Fibroblast of the aortic adventitia (primary cell): ENCODE results near the gene TGFB2. TPM values are rescaled to one million over a fixed set of nuclear protein-coding genes. Genes with fewer than 3 reads are reported as not detected.

Experiments
- DNase-seq: peaks from one replicate; pipeline ENCODE4 v3.0.0-alpha.2; 2010; ENCODE audit warnings: low read depth
- H3K4me3 ChIP-seq: 2 replicates; pipeline ENCODE4 v1.5.1; 2011; ENCODE audit warnings: low read depth, mild to moderate bottlenecking, control low read depth, low read length, moderate library complexity
- total RNA-seq: library from RNA; depleted of rRNA; stranded (reverse); fragments of >200 nt; gene quantifications from 2 replicates; pipeline ENCODE4 v1.2.3, GENCODE V29; 2012; ENCODE audit warnings: low replicate concordance
- TF ChIP-seq, protein P1 (sequence below): IDR thresholded peaks from 2 replicates; pipeline ENCODE4 v1.5.1; 2011; ENCODE audit warnings: mild to moderate bottlenecking, low read length, control low read depth, inconsistent platforms; ENCODE audit not compliant: insufficient read depth

Gene TGFB2
- total RNA-seq, 1 donor: 13.5 TPM

DNA sequence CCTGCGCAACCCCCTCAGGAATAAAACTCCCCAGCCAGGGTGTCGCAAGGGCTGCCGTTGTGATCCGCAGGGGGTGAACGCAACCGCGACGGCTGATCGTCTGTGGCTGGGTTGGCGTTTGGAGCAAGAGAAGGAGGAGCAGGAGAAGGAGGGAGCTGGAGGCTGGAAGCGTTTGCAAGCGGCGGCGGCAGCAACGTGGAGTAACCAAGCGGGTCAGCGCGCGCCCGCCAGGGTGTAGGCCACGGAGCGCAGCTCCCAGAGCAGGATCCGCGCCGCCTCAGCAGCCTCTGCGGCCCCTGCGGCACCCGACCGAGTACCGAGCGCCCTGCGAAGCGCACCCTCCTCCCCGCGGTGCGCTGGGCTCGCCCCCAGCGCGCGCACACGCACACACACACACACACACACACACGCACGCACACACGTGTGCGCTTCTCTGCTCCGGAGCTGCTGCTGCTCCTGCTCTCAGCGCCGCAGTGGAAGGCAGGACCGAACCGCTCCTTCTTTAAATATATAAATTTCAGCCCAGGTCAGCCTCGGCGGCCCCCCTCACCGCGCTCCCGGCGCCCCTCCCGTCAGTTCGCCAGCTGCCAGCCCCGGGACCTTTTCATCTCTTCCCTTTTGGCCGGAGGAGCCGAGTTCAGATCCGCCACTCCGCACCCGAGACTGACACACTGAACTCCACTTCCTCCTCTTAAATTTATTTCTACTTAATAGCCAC lies 696 bp downstream of the TGFB2 start:
- peak; percentile 79 for DNase-seq
- H3K4me3 ChIP-seq: peak overlapping the region; percentile 82
- TF ChIP-seq, protein P1, sequence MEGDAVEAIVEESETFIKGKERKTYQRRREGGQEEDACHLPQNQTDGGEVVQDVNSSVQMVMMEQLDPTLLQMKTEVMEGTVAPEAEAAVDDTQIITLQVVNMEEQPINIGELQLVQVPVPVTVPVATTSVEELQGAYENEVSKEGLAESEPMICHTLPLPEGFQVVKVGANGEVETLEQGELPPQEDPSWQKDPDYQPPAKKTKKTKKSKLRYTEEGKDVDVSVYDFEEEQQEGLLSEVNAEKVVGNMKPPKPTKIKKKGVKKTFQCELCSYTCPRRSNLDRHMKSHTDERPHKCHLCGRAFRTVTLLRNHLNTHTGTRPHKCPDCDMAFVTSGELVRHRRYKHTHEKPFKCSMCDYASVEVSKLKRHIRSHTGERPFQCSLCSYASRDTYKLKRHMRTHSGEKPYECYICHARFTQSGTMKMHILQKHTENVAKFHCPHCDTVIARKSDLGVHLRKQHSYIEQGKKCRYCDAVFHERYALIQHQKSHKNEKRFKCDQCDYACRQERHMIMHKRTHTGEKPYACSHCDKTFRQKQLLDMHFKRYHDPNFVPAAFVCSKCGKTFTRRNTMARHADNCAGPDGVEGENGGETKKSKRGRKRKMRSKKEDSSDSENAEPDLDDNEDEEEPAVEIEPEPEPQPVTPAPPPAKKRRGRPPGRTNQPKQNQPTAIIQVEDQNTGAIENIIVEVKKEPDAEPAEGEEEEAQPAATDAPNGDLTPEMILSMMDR: no peak

DNA sequence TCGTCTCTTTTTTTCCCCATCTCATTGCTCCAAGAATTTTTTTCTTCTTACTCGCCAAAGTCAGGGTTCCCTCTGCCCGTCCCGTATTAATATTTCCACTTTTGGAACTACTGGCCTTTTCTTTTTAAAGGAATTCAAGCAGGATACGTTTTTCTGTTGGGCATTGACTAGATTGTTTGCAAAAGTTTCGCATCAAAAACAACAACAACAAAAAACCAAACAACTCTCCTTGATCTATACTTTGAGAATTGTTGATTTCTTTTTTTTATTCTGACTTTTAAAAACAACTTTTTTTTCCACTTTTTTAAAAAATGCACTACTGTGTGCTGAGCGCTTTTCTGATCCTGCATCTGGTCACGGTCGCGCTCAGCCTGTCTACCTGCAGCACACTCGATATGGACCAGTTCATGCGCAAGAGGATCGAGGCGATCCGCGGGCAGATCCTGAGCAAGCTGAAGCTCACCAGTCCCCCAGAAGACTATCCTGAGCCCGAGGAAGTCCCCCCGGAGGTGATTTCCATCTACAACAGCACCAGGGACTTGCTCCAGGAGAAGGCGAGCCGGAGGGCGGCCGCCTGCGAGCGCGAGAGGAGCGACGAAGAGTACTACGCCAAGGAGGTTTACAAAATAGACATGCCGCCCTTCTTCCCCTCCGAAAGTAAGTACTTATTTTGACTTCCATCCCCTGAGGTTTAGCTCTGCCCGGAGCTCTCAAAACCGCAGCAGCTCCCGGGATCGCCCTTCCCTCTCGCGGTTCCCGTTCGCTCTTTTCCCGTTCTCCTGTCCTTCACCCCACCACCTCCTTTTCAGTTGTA lies 1.5 kb downstream of the TGFB2 start:
- TF ChIP-seq, protein P1: no peak
- peak; percentile 60 for DNase-seq
- H3K4me3 ChIP-seq: peak overlapping the region; percentile 82

- TF ChIP-seq, protein P1: peak; percentile 9
- DNase-seq: peak; percentile 61
- H3K4me3 ChIP-seq: peak overlapping the region; percentile 82
These were observed 2.2 kb downstream of the TGFB2 start for GRCh38 chr1:218347336-218347722.

DNA sequence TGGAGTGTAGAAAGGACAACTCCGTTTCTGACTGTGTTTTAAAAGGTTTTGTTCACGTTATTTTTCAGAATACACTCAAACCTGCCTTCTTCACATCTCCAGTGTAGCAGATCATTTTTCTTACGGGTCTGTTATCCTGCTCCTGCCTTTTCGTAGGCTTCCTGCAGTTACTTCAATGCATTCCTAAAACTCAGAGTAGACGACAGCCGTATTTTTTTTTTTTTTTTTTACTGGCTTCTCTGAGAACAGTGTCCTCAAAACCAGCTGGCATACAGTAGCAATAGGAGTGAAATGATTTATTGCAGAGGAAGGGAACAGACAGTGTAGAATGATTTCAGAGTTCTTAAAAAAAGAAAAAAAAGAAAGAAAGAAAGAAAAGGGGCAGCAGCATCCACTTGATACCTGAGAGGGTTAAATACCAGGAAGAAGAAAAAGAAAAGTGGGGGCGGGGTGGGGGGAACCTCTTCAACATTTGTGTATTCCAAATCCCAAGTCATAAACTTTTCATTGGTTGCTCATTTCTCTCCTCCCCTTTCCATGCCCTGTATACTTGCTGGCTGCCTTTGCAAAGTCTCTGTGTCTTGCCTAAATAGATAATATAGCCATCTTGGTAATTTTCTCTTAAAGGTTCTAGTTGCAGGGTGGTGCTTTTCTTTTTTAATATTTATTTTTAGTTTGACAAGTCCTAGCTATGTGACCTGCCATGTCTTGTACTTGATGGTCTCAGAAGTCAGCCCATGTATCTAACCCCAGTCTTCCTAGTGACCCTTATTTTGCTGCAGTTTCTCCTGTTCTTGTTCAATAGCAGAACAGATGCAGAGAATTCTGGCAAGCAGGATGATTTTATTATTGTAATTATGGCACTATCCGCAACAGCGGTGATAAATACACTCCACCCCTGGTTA lies 2.8 kb downstream of the TGFB2 start:
- DNase-seq: peak; percentile 85
- TF ChIP-seq, protein P1: no peak
- peak overlapping the region; percentile 82 for H3K4me3 ChIP-seq

DNA sequence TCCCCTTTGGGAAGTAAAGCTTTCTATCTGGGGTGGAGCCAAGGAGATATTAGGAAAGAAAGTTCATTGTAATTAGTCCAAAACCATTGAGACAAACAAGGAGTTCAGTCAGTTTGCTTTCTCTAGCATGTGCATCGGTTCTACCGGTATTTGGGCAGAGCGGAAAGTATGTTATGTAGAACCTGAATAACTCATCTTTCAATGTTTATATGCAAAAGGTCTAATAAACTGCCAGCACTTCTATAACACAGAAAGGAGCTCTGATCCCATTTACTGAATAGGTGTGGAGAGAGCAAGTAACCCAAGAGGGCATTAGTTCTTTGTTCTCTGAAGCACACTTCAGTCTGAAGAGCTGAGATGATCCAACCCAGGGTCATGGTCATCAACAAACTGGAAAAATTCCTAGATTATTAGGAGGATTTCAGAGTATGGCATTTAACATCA lies 3.5 kb downstream of the TGFB2 start:
- no peak for DNase-seq
- H3K4me3 ChIP-seq: peak overlapping the region; percentile 82
- TF ChIP-seq, protein P1: no peak

DNA sequence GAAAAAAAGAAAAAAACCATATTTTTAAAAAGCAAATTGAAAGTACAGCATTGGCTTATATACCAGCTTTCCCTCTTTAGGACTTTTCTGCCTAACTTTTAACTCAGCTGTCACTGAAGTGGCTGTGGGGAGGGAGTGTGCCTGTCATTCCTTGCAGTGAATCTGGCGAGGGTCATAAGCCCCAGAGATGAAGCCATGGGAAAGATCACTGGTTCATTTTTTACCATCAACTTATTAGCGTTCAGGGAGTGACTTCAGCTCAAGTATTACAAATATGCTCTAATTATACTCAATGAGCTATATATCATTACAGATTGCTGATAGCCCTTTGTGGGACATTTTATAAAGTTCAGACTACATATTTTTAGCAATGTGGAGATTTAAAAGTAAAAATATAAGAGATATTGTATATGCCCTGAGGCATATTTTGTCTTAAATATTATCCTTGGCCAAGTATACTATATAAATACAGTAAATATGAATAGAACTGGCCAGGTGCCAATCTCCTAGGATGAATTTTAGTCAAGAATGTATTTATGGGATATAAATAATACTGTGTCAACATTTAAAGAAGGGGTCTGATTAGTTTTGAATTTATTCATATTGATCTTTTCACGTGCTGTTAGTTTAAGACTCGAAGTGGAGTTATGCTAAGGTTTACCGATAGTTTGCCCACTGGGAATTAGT lies 4.4 kb downstream of the TGFB2 start:
- TF ChIP-seq, protein P1: no peak
- DNase-seq: no peak
- peak overlapping the region; percentile 82 for H3K4me3 ChIP-seq
